K562 (cell line): ENCODE data around the gene XPR1. TPM values are rescaled to one million over a fixed set of nuclear protein-coding genes. Genes with fewer than 3 reads are reported as not detected.
A peak's percentile ranks its signal among the peaks of the same experiment; 100 is the strongest.

Experiments
- ATAC-seq: fragments of 200-7000 bp; cut with Tn5 transposase; 3 replicates; pipeline ENCODE4 v1.9.1; 2020; ENCODE audit warnings: moderate library complexity
- BruUV-seq: library from RNA; stranded (reverse); fragments of 400-500 nt; replicated peaks from 2 replicates; lab custom pipeline; 2021; lab: Mats Ljungman, UMichigan
- CTCF ChIA-PET: fragments of 300-600 bp; formaldehyde crosslinking; extraction: SDS; loops from one replicate; lab custom pipeline; 2021; ENCODE audit warnings: low intra/inter-chr PET ratio; lab: Yijun Ruan, JAX
- POLR2A ChIA-PET: fragments of 300-600, 350-650 bp; sonication (Branson Sonifier 250); formaldehyde crosslinking; extraction: SDS; loops from one replicate; lab custom pipeline; 2021; ENCODE audit warnings: antibody characterized with exemption, inconsistent platforms; lab: Yijun Ruan, JAX
- DNase-seq, 4 experiments: peaks; one replicate each; pipeline versions ENCODE4 v3.0.0 to v3.0.0-alpha.2; 2011 to 2018; ENCODE audit warnings: low spot score in 3 of 4, mixed read lengths in 3 of 4; ENCODE audit errors: extremely low read depth in 1 of 4
- FAIRE-seq: peaks from 2 replicates; lab custom pipeline; 2011; peaks lifted over from hg19 to GRCh38; lab: Jason Lieb, UNC
- H2AFZ ChIP-seq: 2 replicates; pipeline ENCODE4 v1.6.0; 2011; ENCODE audit warnings: low read depth, low read length, control low read depth, inconsistent platforms
- H3K27ac ChIP-seq: fragments of 200-600 bp; 3 replicates; pipeline ENCODE4 v1.8.0; 2011; ENCODE audit warnings: low read depth, mild to moderate bottlenecking, control low read depth, inconsistent platforms, low read length, moderate library complexity, mixed read lengths; ENCODE audit errors: extremely low read depth
- H3K27me3 ChIP-seq, 2 experiments: fragments of 300-600 bp in 1 of 2; 2 replicates in 1 of 2; 3 replicates in 1 of 2; pipeline versions ENCODE4 v1.6.0 to v1.8.0; 2011; ENCODE audit warnings: inconsistent platforms in 2 of 2, low read length in 2 of 2, mild to moderate bottlenecking in 1 of 2, mixed read lengths in 1 of 2, moderate library complexity in 1 of 2; ENCODE audit not compliant: control insufficient read depth in 2 of 2, insufficient read depth in 2 of 2
- H3K36me3 ChIP-seq: fragments of 300-600 bp; 3 replicates; pipeline ENCODE4 v1.8.0; 2011; ENCODE audit warnings: mild to moderate bottlenecking, low read length, inconsistent platforms; ENCODE audit not compliant: control insufficient read depth, insufficient read depth
- H3K4me1 ChIP-seq, 2 experiments: fragments of 200-600 bp in 1 of 2; replicated peaks in 1 of 2; 2 replicates in 1 of 2; 3 replicates in 1 of 2; pipeline versions ENCODE4 v1.5.1 to v1.8.0; 2011; ENCODE audit warnings: inconsistent platforms in 2 of 2, low read length in 2 of 2, mild to moderate bottlenecking in 1 of 2, mixed read lengths in 1 of 2, moderate library complexity in 1 of 2; ENCODE audit not compliant: control insufficient read depth in 2 of 2, insufficient read depth in 2 of 2
- H3K4me2 ChIP-seq: 2 replicates; pipeline ENCODE4 v1.6.1; 2011; ENCODE audit warnings: low read length, control low read depth, inconsistent platforms, mixed read lengths; ENCODE audit not compliant: insufficient read depth
- H3K4me3 ChIP-seq: fragments of 200-600 bp; sonication (generic), shearing (Covaris generic); 2 replicates; pipeline ENCODE4 v1.5.1; 2016; ENCODE audit warnings: control low read depth, inconsistent platforms
- H3K79me2 ChIP-seq: fragments of 200-600 bp; 3 replicates; pipeline ENCODE4 v1.8.0; 2011; ENCODE audit warnings: low read length, inconsistent platforms; ENCODE audit not compliant: control insufficient read depth, insufficient read depth
- H3K9ac ChIP-seq, 2 experiments: 2 replicates each; pipeline versions ENCODE4 v1.6.0 to v1.6.1; 2011; ENCODE audit warnings: low read depth in 2 of 2, low read length in 2 of 2, control low read depth in 1 of 2, inconsistent platforms in 1 of 2, mild to moderate bottlenecking in 1 of 2, mixed read lengths in 1 of 2; ENCODE audit not compliant: insufficient read depth in 1 of 2
- H3K9me1 ChIP-seq: one replicate; pipeline ENCODE4 v1.6.0; 2011; ENCODE audit warnings: inconsistent platforms, mild to moderate bottlenecking, low read length, moderate library complexity; ENCODE audit not compliant: control insufficient read depth, insufficient read depth
- H3K9me3 ChIP-seq: replicated peaks from 2 replicates; pipeline ENCODE4 v1.5.1; 2011; ENCODE audit warnings: low read depth, low read length, inconsistent platforms; ENCODE audit not compliant: control insufficient read depth, insufficient read depth
- H4K20me1 ChIP-seq: replicated peaks from 2 replicates; pipeline ENCODE4 v1.6.1; 2011; ENCODE audit warnings: low read length, inconsistent platforms, mixed read lengths; ENCODE audit not compliant: control insufficient read depth, insufficient read depth
- ATF1 ChIP-seq, 2 experiments: fragments of 450-650 bp in 1 of 2; IDR thresholded peaks; 2 replicates each; pipeline ENCODE4 v1.6.1; 2016; ENCODE audit warnings: missing compliant biosample characterization in 1 of 2, missing genetic modification characterization in 1 of 2
- CREB1 ChIP-seq, 2 experiments: sonication (generic) in 1 of 2; formaldehyde crosslinking in 1 of 2; IDR thresholded peaks; 2 replicates each; pipeline versions ENCODE4 v1.6.1 to v1.8.0; 2012 to 2022; ENCODE audit warnings: inconsistent platforms in 1 of 2, mild to moderate bottlenecking in 1 of 2, missing genetic modification reagents in 1 of 2, moderate library complexity in 1 of 2
- CREM ChIP-seq: IDR thresholded peaks from 2 replicates; pipeline ENCODE4 v1.6.1; 2014; ENCODE audit warnings: antibody characterized with exemption, low read depth
- ESRRB ChIP-seq: fragments of 250-450 bp; sonication (Bioruptor Pico); IDR thresholded peaks from 2 replicates; pipeline ENCODE4 v1.5.0; 2020; ENCODE audit warnings: mild to moderate bottlenecking, moderate library complexity, borderline replicate concordance
- FOXK1 ChIP-seq: sonication (generic); formaldehyde crosslinking; IDR thresholded peaks from 2 replicates; pipeline ENCODE4 v1.8.0; 2022; ENCODE audit warnings: missing genetic modification reagents, mild to moderate bottlenecking, borderline replicate concordance
- KLF16 ChIP-seq: IDR thresholded peaks from 2 replicates; pipeline ENCODE4 v1.6.1; 2016; ENCODE audit warnings: antibody characterized with exemption
- ZBTB1 ChIP-seq: sonication (generic); formaldehyde crosslinking; IDR thresholded peaks from 2 replicates; pipeline ENCODE4 v1.8.1; 2023; ENCODE audit warnings: missing genetic modification reagents, low read depth, mild to moderate bottlenecking, borderline replicate concordance
- ZNF583 ChIP-seq: fragments of 250-450 bp; sonication (Bioruptor Pico); IDR thresholded peaks from 2 replicates; pipeline ENCODE4 v1.4.0; 2020
- WGBS: fragments of 100-300 bp; shearing (Covaris generic); methylation state at CpG from one replicate; pipeline ENCODE4 v1.1.6; 2016; ENCODE audit warnings: low coverage, mixed read lengths; ENCODE audit not compliant: insufficient coverage; ENCODE audit errors: missing lambda C conversion rate; 5-methylcytosine and 5-hydroxymethylcytosine counted together
- in situ Hi-C: fragments of 300-500 bp; cut with MboI; formaldehyde crosslinking; loops from 4 replicates; pipeline ENCODE4 v1.15.0; 2018; ENCODE audit warnings: inconsistent platforms, mixed read lengths
- intact Hi-C: fragments of 100-400 bp; cut with micrococcal nuclease; formaldehyde crosslinking; loops from 2 replicates; pipeline ENCODE4 v1.14.2; 2022
- polyA plus RNA-seq, 8 experiments: library from polyadenylated mRNA; depleted of rRNA in 4 of 8; stranded (reverse) in 5 of 8; unstranded in 3 of 8; fragments of >200 nt; fragmentation: Nextera tagmentation in 2 of 8; fragmentation: Illumina TruSeq in 1 of 8; extraction: Ambion mirVana in 2 of 8; extraction: Trizol in 1 of 8; gene quantifications; 2 replicates each; pipeline versions ENCODE4 v1.2.1 to v1.2.3, GENCODE V29; 2011 to 2014; ENCODE audit warnings: inconsistent platforms in 1 of 8, missing spikeins in 1 of 8
- total RNA-seq, 7 experiments: library from RNA; depleted of rRNA in 6 of 7; stranded (reverse); fragments of >200 nt in 6 of 7; fragmentation: Illumina TruSeq in 2 of 7; extraction: Trizol in 2 of 7; gene quantifications; 2 replicates each; pipeline versions ENCODE4 v1.2.1 to v1.2.3, GENCODE V29; 2011 to 2021; ENCODE audit warnings: low replicate concordance in 1 of 7

The XPR1 gene
- total and polyA plus RNA-seq, 9 of the 15 experiments (the other 6 are each of a cell fraction or from before 2014, with no cell fraction given), result 3.0 to 66.2 (median 38.6) TPM

DNA sequence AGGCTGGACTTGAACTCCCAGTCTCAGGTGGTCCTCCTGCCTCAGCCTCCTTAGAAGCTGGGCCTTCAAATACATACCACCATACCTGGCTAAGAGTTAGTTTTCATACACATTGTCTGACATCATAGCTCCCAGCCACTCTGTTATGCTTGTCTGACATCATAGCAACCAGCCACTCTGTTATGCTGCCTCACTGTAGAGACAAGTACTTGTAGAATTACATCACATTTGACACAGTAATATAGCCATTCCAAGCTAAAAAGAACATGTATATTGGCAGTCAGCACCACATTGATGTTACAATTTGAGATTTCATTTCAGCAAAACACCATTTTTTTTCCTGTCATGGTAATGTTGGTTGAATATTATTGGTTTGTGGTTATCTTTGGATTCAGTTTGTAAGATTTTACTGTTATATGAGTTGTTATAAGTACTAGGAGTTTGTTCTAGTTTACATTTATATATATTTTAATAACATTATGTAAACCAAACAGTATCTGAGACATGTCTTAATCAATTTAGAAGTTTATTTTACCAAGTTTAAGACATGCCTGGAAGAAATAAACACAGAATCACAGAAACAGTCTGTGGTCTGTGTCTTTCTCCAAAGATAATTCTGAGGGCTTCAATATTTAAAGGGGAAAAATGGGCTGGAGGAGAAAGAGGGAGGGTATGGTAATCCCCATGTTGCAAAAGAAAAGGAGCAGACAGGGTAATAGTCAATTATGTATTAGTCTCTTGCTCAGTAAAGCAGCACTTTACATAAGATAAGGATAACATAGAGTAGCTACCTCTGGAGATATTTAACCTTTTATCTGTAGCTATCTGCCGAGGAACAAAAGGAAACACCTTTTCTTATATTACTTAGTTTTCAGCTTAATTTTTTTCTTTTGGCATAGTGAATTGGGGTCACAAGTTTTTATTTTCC, 43.0 kb downstream of the XPR1 start:
- ChIA-PET CTCF (no interaction called here), POLR2A (no interaction called here)
- BruUV-seq, result no TSS peak
- DNase-seq, result peak in 2 of 4 experiments; percentile 15 to 27
- no peak for FAIRE-seq
- no peak overlapping the region for H3K27ac ChIP-seq
- peaks cover 78% of the 10 kb centered on the region for H3K79me2 ChIP-seq
- no peak overlapping the region for H3K9ac ChIP-seq
- no peaks in the 10 kb centered on the region for H3K27me3 ChIP-seq
- intact Hi-C loops, result no loop called here
- H3K4me2 ChIP-seq, result no peak overlapping the region
- H3K9me1 ChIP-seq, result no peaks in the 10 kb centered on the region
- no peak overlapping the region for H2AFZ ChIP-seq
- no peaks in the 10 kb centered on the region for H4K20me1 ChIP-seq
- H3K4me1 ChIP-seq, result no peaks in the 10 kb centered on the region
- 0 out of 2 replicates have a peak, but pooled peaks cover 2% of the 10 kb centered on the region for H3K9me3 ChIP-seq
- no peaks in the 10 kb centered on the region; the same call in 2 of the 3 replicates for H3K36me3 ChIP-seq
- TF ChIP-seq ZBTB1 (CRISPR knock-in tag) (no peak), ESRRB (CRISPR knock-in tag) (no peak), KLF16 (no peak), ATF1 (CRISPR knock-in tag; IDR thresholded peaks at IDR 0.05) (no peak), ATF1 (tag; IDR thresholded peaks at IDR 0.05) (0 out of 2 replicates have a peak, but pooled peaks have one; percentile 34), ZNF583 (CRISPR knock-in tag) (no peak), CREM (peak; percentile 69), CREB1 (IDR thresholded peaks at IDR 0.05) (peak; percentile 79), CREB1 (CRISPR knock-in tag; IDR thresholded peaks at IDR 0.05) (peak; percentile 72; the same call in 1 of the 2 replicates), FOXK1 (no peak)
- in situ Hi-C loops, result no loop called here
- H3K4me3 ChIP-seq, result no peak overlapping the region
- ATAC-seq, result peak; percentile 70
- 0% methylated on average over 1 of the region's 1 CpG for WGBS
